Keratinocyte (primary cell): ENCODE measurements around the gene QSOX1. TPM values are rescaled to one million over a fixed set of nuclear protein-coding genes. Genes with fewer than 3 reads are reported as not detected.

ENCODE experiments used
- DNase-seq: peaks from one replicate; pipeline ENCODE4 v3.0.0-alpha.2; 2011; ENCODE audit warnings: low read depth, missing footprints, low spot score
- FAIRE-seq: peaks from 2 replicates; lab custom pipeline; 2011; peaks lifted over from hg19 to GRCh38; lab: Jason Lieb, UNC
- H2AFZ ChIP-seq: 2 replicates; pipeline ENCODE4 v1.6.0; 2012; ENCODE audit warnings: low read length, control low read depth, inconsistent platforms; ENCODE audit not compliant: control insufficient read depth
- H3K27ac ChIP-seq: 2 replicates; pipeline ENCODE4 v1.5.1; 2011; ENCODE audit warnings: low read length; ENCODE audit not compliant: control insufficient read depth, insufficient read depth
- H3K27me3 ChIP-seq: 3 replicates; pipeline ENCODE4 v1.6.0; 2011; ENCODE audit warnings: low read length; ENCODE audit not compliant: control insufficient read depth, insufficient read depth; ENCODE audit errors: extremely low read depth
- H3K36me3 ChIP-seq, 2 experiments: 2 replicates in 1 of 2; 3 replicates in 1 of 2; pipeline ENCODE4 v1.5.1; 2011; ENCODE audit warnings: low read length in 2 of 2, mild to moderate bottlenecking in 1 of 2; ENCODE audit not compliant: control insufficient read depth in 2 of 2, insufficient read depth in 2 of 2; ENCODE audit errors: extremely low read depth in 1 of 2
- H3K4me1 ChIP-seq: 3 replicates; pipeline ENCODE4 v1.5.1; 2011; ENCODE audit warnings: low read length; ENCODE audit not compliant: control insufficient read depth, insufficient read depth; ENCODE audit errors: extremely low read depth
- H3K4me2 ChIP-seq: 3 replicates; pipeline ENCODE4 v1.6.0; 2011; ENCODE audit warnings: low read depth, low read length; ENCODE audit not compliant: control insufficient read depth, insufficient read depth; ENCODE audit errors: extremely low read depth
- H3K4me3 ChIP-seq, 3 experiments: fragments of 200-600 bp in 1 of 3; sonication (generic) in 1 of 3; 2 replicates in 2 of 3; 3 replicates in 1 of 3; pipeline ENCODE4 v1.5.1; 2011 to 2016; ENCODE audit warnings: low read length in 3 of 3, mild to moderate bottlenecking in 3 of 3, control low read depth in 2 of 3, inconsistent platforms in 1 of 3, low read depth in 1 of 3, mixed read lengths in 1 of 3, mixed run types in 1 of 3, moderate library complexity in 1 of 3; ENCODE audit not compliant: control insufficient read depth in 2 of 3, insufficient read depth in 2 of 3; ENCODE audit errors: extremely low read depth in 1 of 3
- H3K79me2 ChIP-seq: 2 replicates; pipeline ENCODE4 v1.6.0; 2012; ENCODE audit warnings: low read length; ENCODE audit not compliant: control insufficient read depth, insufficient read depth
- H3K9ac ChIP-seq: 3 replicates; pipeline ENCODE4 v1.6.0; 2011; ENCODE audit warnings: low read length; ENCODE audit not compliant: control insufficient read depth, insufficient read depth; ENCODE audit errors: extremely low read depth
- H3K9me1 ChIP-seq: 3 replicates; pipeline ENCODE4 v1.6.0; 2011; ENCODE audit warnings: low read length; ENCODE audit not compliant: control insufficient read depth, insufficient read depth; ENCODE audit errors: extremely low read depth
- H3K9me3 ChIP-seq: 2 replicates; pipeline ENCODE4 v1.5.1; 2012; ENCODE audit warnings: low read depth, low read length; ENCODE audit not compliant: control insufficient read depth
- H4K20me1 ChIP-seq: 3 replicates; pipeline ENCODE4 v1.6.0; 2011; ENCODE audit warnings: low read length; ENCODE audit not compliant: control insufficient read depth, insufficient read depth; ENCODE audit errors: extremely low read depth
- EZH2 ChIP-seq: IDR thresholded peaks from one replicate; pipeline ENCODE4 v1.6.1; 2012; ENCODE audit warnings: inconsistent platforms, mild to moderate bottlenecking, low read length, moderate library complexity
- dilution Hi-C: fragments of 300-500 bp; cut with MboI; formaldehyde crosslinking; loops from one replicate; pipeline ENCODE4 v1.7.0; 2020; ENCODE audit warnings: low sequenced_read_pairs; ENCODE audit not compliant: extremely low pct_ligation_motif_present
- polyA plus RNA-seq, 5 experiments: library from polyadenylated mRNA; depleted of rRNA in 3 of 5; stranded (reverse) in 3 of 5; stranded (forward) in 1 of 5; unstranded in 1 of 5; fragments of >200 nt; gene quantifications; 1 replicate in 1 of 5; 2 replicates in 3 of 5; 3 replicates in 1 of 5; pipeline versions ENCODE4 v1.2.1 to v1.2.3, GENCODE V29; 2011 to 2012; ENCODE audit warnings: missing spikeins in 2 of 5, low read depth in 1 of 5, low replicate concordance in 1 of 5
- TF ChIP-seq, protein P1 (sequence below), 3 experiments: IDR thresholded peaks in 1 of 3; conservative IDR thresholded peaks in 1 of 3; optimal IDR thresholded peaks in 1 of 3; 2 replicates in 2 of 3; 3 replicates in 1 of 3; pipeline versions ENCODE3 to v1.5.1; 2011; ENCODE audit warnings: low read length in 3 of 3, mild to moderate bottlenecking in 3 of 3, moderate library complexity in 2 of 3, control low read depth in 1 of 3, inconsistent platforms in 1 of 3; ENCODE audit not compliant: insufficient read depth in 2 of 3; ENCODE audit errors: extremely low read depth in 1 of 3

The QSOX1 gene
- polyA plus RNA-seq, 1 donor (not counting 4 experiments of a cell fraction or from before 2014, with no cell fraction given): 57.6 TPM

- no peak overlapping the region for H3K9ac ChIP-seq
- no peaks in the 10 kb centered on the region for H3K9me3 ChIP-seq
- H3K36me3 ChIP-seq: peaks cover 14 to 19% of the 10 kb centered on the region in 2 experiments
- dilution Hi-C loops: no loop called here
- FAIRE-seq (no peak), DNase-seq (no peak)
- no peak overlapping the region for H3K4me2 ChIP-seq
- no peaks in the 10 kb centered on the region for H3K27me3 ChIP-seq
- H3K27ac ChIP-seq: no peak overlapping the region
- H3K9me1 ChIP-seq: no peaks in the 10 kb centered on the region
- peaks cover 3% of the 10 kb centered on the region for H3K4me1 ChIP-seq
- TF ChIP-seq EZH2: no peak
- TF ChIP-seq, protein P1, sequence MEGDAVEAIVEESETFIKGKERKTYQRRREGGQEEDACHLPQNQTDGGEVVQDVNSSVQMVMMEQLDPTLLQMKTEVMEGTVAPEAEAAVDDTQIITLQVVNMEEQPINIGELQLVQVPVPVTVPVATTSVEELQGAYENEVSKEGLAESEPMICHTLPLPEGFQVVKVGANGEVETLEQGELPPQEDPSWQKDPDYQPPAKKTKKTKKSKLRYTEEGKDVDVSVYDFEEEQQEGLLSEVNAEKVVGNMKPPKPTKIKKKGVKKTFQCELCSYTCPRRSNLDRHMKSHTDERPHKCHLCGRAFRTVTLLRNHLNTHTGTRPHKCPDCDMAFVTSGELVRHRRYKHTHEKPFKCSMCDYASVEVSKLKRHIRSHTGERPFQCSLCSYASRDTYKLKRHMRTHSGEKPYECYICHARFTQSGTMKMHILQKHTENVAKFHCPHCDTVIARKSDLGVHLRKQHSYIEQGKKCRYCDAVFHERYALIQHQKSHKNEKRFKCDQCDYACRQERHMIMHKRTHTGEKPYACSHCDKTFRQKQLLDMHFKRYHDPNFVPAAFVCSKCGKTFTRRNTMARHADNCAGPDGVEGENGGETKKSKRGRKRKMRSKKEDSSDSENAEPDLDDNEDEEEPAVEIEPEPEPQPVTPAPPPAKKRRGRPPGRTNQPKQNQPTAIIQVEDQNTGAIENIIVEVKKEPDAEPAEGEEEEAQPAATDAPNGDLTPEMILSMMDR (optimal IDR thresholded peaks at IDR 0.05 in 1 of 3, IDR thresholded peaks at IDR 0.05 in 1 of 3, conservative IDR thresholded peaks at IDR 0.05 in 1 of 3; ENCODE audit: extremely low read depth in 1 of 3, insufficient read depth in 2 of 3, low read length in 3 of 3): no peak
- H2AFZ ChIP-seq: no peak overlapping the region
- no peak overlapping the region for H3K4me3 ChIP-seq
- H3K79me2 ChIP-seq: no peaks in the 10 kb centered on the region
- H4K20me1 ChIP-seq: no peaks in the 10 kb centered on the region
Measured at GRCh38 chr1:180195916-180196315, 41.2 kb downstream of the QSOX1 start.

- Histone ChIP-seq H3K36me3 (peaks cover 12 to 16% of the 10 kb centered on the region in 2 experiments), H2AFZ (no peak overlapping the region), H4K20me1 (no peaks in the 10 kb centered on the region), H3K4me2 (no peak overlapping the region), H3K4me1 (peaks cover 3% of the 10 kb centered on the region), H3K27ac (no peak overlapping the region), H3K9me3 (no peaks in the 10 kb centered on the region), H3K79me2 (no peaks in the 10 kb centered on the region), H3K9ac (no peak overlapping the region), H3K4me3 (no peak overlapping the region), H3K27me3 (no peaks in the 10 kb centered on the region), H3K9me1 (no peaks in the 10 kb centered on the region)
- no peak for TF ChIP-seq EZH2
- TF ChIP-seq, protein P1 (optimal IDR thresholded peaks at IDR 0.05 in 1 of 3, IDR thresholded peaks at IDR 0.05 in 1 of 3, conservative IDR thresholded peaks at IDR 0.05 in 1 of 3; ENCODE audit: extremely low read depth in 1 of 3, insufficient read depth in 2 of 3, low read length in 3 of 3): no peak
- FAIRE-seq (no peak), DNase-seq (no peak)
- dilution Hi-C loops: no loop called here
Measured at GRCh38 chr1:180196436-180197003, 41.9 kb downstream of the QSOX1 start.
